AG09309 (cell line): Measurements from ENCODE around the gene DGKA.
"Not testable (repeated sequence)": the region's sequence is repeated elsewhere in the genome, so short reads cannot be mapped to it uniquely, and the experiment has no call there.

Source experiments
- DNase-seq: peaks from one replicate; pipeline ENCODE4 v3.0.0-alpha.2; 2010; ENCODE audit warnings: low read depth
- H3K4me3 ChIP-seq: 2 replicates; pipeline ENCODE4 v1.5.1; 2011; ENCODE audit warnings: mild to moderate bottlenecking, low read depth, low read length, moderate library complexity; ENCODE audit not compliant: control insufficient read depth
- CTCF ChIP-seq: IDR thresholded peaks from 2 replicates; pipeline ENCODE4 v1.5.1; 2011; ENCODE audit warnings: mild to moderate bottlenecking, low read depth, low read length, inconsistent platforms; ENCODE audit not compliant: insufficient read depth, control insufficient read depth; ENCODE audit errors: missing control alignments

The DGKA gene

GRCh38 chr12:55997535-55997859 lies 66.5 kb downstream of the DGKA start:
- H3K4me3 ChIP-seq: peak overlapping the region; percentile 82
- DNase-seq: no peak
- TF ChIP-seq CTCF: no peak

GRCh38 chr12:55999522-55999921 lies 68.6 kb downstream of the DGKA start:
- not testable (repeated sequence) for H3K4me3 ChIP-seq, DNase-seq

GRCh38 chr12:55999999-56000540 lies 69.1 kb downstream of the DGKA start:
- H3K4me3 ChIP-seq, DNase-seq: not testable (repeated sequence)

- TF ChIP-seq CTCF: no peak
- no peak for DNase-seq
- H3K4me3 ChIP-seq: no peak overlapping the region
These were observed 70.6 kb downstream of the DGKA start for GRCh38 chr12:56001487-56002100.

GRCh38 chr12:56003376-56003775 lies 72.4 kb downstream of the DGKA start:
- not testable (repeated sequence) for H3K4me3 ChIP-seq, DNase-seq
